WERI-Rb-1 (cell line): ENCODE measurements around the gene ADPRHL1.
A peak's percentile ranks its signal among the peaks of the same experiment; 100 is the strongest.

Experiments
- DNase-seq: peaks from one replicate; pipeline ENCODE4 v3.0.0-alpha.2; 2020
- H3K27ac ChIP-seq: fragments of 250-450 bp; sonication (Bioruptor Pico); 2 replicates; pipeline ENCODE4 v1.5.1; 2020; ENCODE audit warnings: mild to moderate bottlenecking, moderate library complexity
- H3K27me3 ChIP-seq: fragments of 250-450 bp; sonication (Bioruptor Pico); 2 replicates; pipeline ENCODE4 v1.5.1; 2021; ENCODE audit warnings: mild to moderate bottlenecking, low read depth, moderate library complexity; ENCODE audit not compliant: insufficient read depth, severe bottlenecking
- H3K36me3 ChIP-seq: fragments of 250-450 bp; sonication (Bioruptor Pico); 2 replicates; pipeline ENCODE4 v1.5.1; 2020; ENCODE audit warnings: mild to moderate bottlenecking, moderate library complexity
- H3K4me3 ChIP-seq: 2 replicates; pipeline ENCODE4 v1.5.1; 2011; ENCODE audit warnings: low read depth, mild to moderate bottlenecking, control low read depth, low read length
- H3K9me3 ChIP-seq: fragments of 250-450 bp; sonication (Bioruptor Pico); 2 replicates; pipeline ENCODE4 v1.5.1; 2021; ENCODE audit warnings: mild to moderate bottlenecking, moderate library complexity; ENCODE audit not compliant: severe bottlenecking
- CTCF ChIP-seq: IDR thresholded peaks from 2 replicates; pipeline ENCODE4 v1.5.1; 2011; ENCODE audit warnings: low read depth, mild to moderate bottlenecking, control low read depth, inconsistent platforms, low read length

Gene ADPRHL1

GRCh38 chr13:113421673-113422270 lies 31.5 kb downstream of the ADPRHL1 start:
- TF ChIP-seq CTCF: no peak
- Histone ChIP-seq H3K9me3 (no peaks in the 10 kb centered on the region), H3K27ac (no peak overlapping the region), H3K27me3 (no peaks in the 10 kb centered on the region), H3K4me3 (no peak overlapping the region), H3K36me3 (peaks cover 3% of the 10 kb centered on the region; the same call in 1 of the 2 replicates)
- DNase-seq: no peak

GRCh38 chr13:113420833-113421600 lies 32.3 kb downstream of the ADPRHL1 start:
- Histone ChIP-seq H3K27ac (no peak overlapping the region), H3K9me3 (no peaks in the 10 kb centered on the region), H3K27me3 (no peaks in the 10 kb centered on the region), H3K36me3 (peaks cover 3% of the 10 kb centered on the region; the same call in 1 of the 2 replicates), H3K4me3 (no peak overlapping the region)
- TF ChIP-seq CTCF: no peak
- DNase-seq: no peak

GRCh38 chr13:113420232-113420631 lies 33.1 kb downstream of the ADPRHL1 start:
- H3K4me3 ChIP-seq: no peak overlapping the region
- DNase-seq: no peak
- H3K27ac ChIP-seq: no peak overlapping the region
- no peaks in the 10 kb centered on the region for H3K27me3 ChIP-seq
- peaks cover 3% of the 10 kb centered on the region; the same call in 1 of the 2 replicates for H3K36me3 ChIP-seq
- TF ChIP-seq CTCF: no peak
- no peaks in the 10 kb centered on the region for H3K9me3 ChIP-seq

- H3K27ac ChIP-seq: no peak overlapping the region
- peaks cover 3% of the 10 kb centered on the region; the same call in 1 of the 2 replicates for H3K36me3 ChIP-seq
- no peaks in the 10 kb centered on the region for H3K27me3 ChIP-seq
- no peak for TF ChIP-seq CTCF
- peak; percentile 16 for DNase-seq
- H3K9me3 ChIP-seq: no peaks in the 10 kb centered on the region
- H3K4me3 ChIP-seq: no peak overlapping the region
These were observed 33.6 kb downstream of the ADPRHL1 start for GRCh38 chr13:113419531-113420193.

GRCh38 chr13:113418722-113419049 lies 34.6 kb downstream of the ADPRHL1 start:
- TF ChIP-seq CTCF: no peak
- DNase-seq: no peak
- Histone ChIP-seq H3K27me3 (no peaks in the 10 kb centered on the region), H3K27ac (no peak overlapping the region), H3K36me3 (peaks cover 3% of the 10 kb centered on the region; the same call in 1 of the 2 replicates), H3K9me3 (no peaks in the 10 kb centered on the region), H3K4me3 (no peak overlapping the region)
